Motor neuron (in vitro differentiated cells): ENCODE data around the gene GRIA1. TPM values are rescaled to one million over a fixed set of nuclear protein-coding genes. Genes with fewer than 3 reads are reported as not detected.

ENCODE experiments used
- ATAC-seq, 8 experiments: fragments of 200-7000 bp; cut with Tn5 transposase; replicated peaks in 6 of 8; 2 replicates each; pipeline ENCODE4 v1.8.0; 2021; ENCODE audit warnings: mild to moderate bottlenecking in 8 of 8, moderate library complexity in 8 of 8
- H3K27ac ChIP-seq, 2 donors: fragments of 250-450 bp; sonication (Bioruptor Pico); 2 replicates each; pipeline ENCODE4 v1.9.0; 2021; ENCODE audit warnings: antibody characterized with exemption in 2 of 2, mild to moderate bottlenecking in 2 of 2, moderate library complexity in 1 of 2
- H3K4me1 ChIP-seq, 2 donors: fragments of 250-450 bp; sonication (Bioruptor Pico); replicated peaks in 1 of 2; 2 replicates each; pipeline ENCODE4 v1.6.1; 2021; ENCODE audit warnings: antibody characterized with exemption in 2 of 2, mild to moderate bottlenecking in 2 of 2, moderate library complexity in 1 of 2
- H3K4me3 ChIP-seq, 5 donors: fragments of 250-450 bp; sonication (Bioruptor Pico); 2 replicates each; pipeline ENCODE4 v1.9.0; 2021; ENCODE audit warnings: antibody characterized with exemption in 5 of 5, mild to moderate bottlenecking in 5 of 5, moderate library complexity in 4 of 5
- WGBS, 10 experiments: fragments of 450-650 bp; shearing (Covaris generic); methylation state at CpG; one replicate each; pipeline ENCODE4 v1.0.0; 2022; 5-methylcytosine and 5-hydroxymethylcytosine counted together
- in situ Hi-C, 9 experiments: fragments of 400-800 bp; cut with MboI; loops; one replicate each; pipeline ENCODE4 v1.15.0; 2021; ENCODE audit warnings: low sequenced_read_pairs in 9 of 9, low pct_unique_long_range_greater_than_20kb in 2 of 9; ENCODE audit not compliant: unreplicated experiment in 9 of 9
- total RNA-seq, 8 experiments: library from RNA; unstranded; fragments of 300-600 nt; gene quantifications; 2 replicates each; pipeline versions ENCODE4 v1.2.3 to v1.2.4, GENCODE V29; 2022

The GRIA1 gene
- total RNA-seq, 8 experiments from 2014 or later = 19.7 to 203 (median 54.7) TPM

DNA sequence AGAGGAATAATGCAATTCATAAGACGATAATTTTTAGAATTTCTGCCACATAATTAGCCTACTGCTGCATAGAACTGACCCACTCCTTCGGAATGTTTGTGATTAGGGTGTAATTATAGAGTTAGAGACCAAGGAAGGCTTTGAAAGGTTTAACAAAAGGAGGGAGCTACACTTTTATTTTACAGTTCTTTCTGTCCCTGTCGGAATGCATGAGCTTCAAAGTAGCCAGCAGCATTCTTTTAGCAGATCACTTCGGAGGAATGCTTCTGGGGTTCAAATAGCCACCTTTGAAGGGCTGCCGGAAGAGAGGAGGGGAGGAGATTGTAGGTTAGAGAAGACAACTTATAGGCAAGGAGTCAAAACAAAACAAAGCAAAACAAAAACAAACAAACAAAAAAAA is 168.1 kb downstream of the GRIA1 start:
- ATAC-seq = peak in 3 of 8 experiments; percentile 5 to 31 (median 22)
- Histone ChIP-seq H3K27ac (no peak overlapping the region), H3K4me1 (peaks cover 10 to 14% of the 10 kb centered on the region in 2 donors), H3K4me3 (no peak overlapping the region)
- in situ Hi-C loops = loop anchor here in 1 of 9 experiments (25.0 kb wide), 1 partner anchor 304 kb away; no protein-coding TSS in a partner anchor
- WGBS, 10 experiments = 0 to 55% (median 10%) methylated on average over 4 to 5 of the region's 5 CpGs; no CpG with 5 or more reads in 1 of the 10 experiments

DNA sequence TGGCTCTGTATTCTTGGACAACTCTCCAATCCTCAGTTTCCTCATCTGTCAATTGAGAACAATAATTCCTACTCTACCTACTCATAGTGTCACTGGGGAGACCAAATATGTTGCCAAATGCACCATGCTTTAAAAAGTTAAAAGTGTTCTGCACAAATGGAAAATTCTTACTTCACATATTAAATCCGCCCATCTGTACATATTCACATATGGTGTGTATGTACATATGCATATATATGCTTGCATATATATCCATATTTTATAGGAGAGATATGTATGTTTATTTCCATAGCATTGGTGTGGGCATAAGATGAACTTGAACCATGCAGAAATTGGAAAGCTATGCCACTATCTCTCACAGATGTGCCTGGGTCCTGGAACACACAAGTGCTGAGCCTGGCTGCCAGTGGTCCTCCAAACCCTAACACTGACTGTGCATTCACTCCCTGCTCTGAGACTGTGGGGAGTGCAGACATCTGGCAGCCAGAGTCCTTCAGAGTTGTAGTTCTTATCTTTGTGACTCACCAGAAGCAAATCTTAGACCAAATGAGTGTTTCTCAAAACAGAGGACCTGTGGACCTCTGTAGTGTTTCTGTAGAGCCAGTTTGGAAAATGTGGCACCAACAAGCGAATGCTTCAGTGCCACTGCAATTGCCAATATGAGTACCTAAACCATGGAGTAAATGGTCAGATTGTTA is 168.7 kb downstream of the GRIA1 start:
- no peak overlapping the region for H3K27ac ChIP-seq
- peak in 4 of 8 experiments; percentile 20 to 88 (median 80) for ATAC-seq
- peaks cover 10 to 14% of the 10 kb centered on the region in 2 donors for H3K4me1 ChIP-seq
- 0 to 100% (median 80%) methylated on average over 1 to 2 of the region's 2 CpGs; no CpG with 5 or more reads in 4 of the 10 experiments for WGBS, 10 experiments
- in situ Hi-C loops = loop anchor here in 1 of 9 experiments (25.0 kb wide), 1 partner anchor 303 kb away; no protein-coding TSS in a partner anchor
- no peak overlapping the region for H3K4me3 ChIP-seq

DNA sequence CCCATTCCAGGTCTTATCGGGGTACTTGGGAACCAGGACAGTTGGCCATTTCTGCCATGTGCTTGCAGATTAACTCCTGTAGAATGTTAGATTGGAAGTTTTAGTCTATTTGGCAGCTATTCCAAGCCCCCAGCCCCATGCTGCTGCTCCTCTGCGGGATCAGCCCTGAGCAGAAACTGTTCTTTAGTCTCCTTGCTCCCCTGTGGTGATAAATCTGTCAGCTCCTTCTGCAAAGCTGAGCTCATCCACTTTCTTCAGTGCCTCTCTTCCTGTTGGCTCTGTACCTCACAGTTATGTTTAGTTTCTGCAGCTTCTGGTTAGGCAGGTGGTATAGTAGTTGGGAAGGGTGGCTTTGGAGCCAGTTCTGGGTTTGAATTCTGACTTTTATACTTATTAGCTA is 170.4 kb downstream of the GRIA1 start:
- peaks cover 10 to 14% of the 10 kb centered on the region in 2 donors for H3K4me1 ChIP-seq
- no peak overlapping the region for H3K27ac ChIP-seq
- peak in 5 of 8 experiments; percentile 47 to 79 (median 57) for ATAC-seq
- WGBS, 10 experiments = 0 to 100% (median 63%) methylated on average over 1 to 2 of the region's 2 CpGs; no CpG with 5 or more reads in 2 of the 10 experiments
- no peak overlapping the region for H3K4me3 ChIP-seq
- in situ Hi-C loops = loop anchor here in 1 of 9 experiments (25.0 kb wide), 1 partner anchor 301 kb away; no protein-coding TSS in a partner anchor

DNA sequence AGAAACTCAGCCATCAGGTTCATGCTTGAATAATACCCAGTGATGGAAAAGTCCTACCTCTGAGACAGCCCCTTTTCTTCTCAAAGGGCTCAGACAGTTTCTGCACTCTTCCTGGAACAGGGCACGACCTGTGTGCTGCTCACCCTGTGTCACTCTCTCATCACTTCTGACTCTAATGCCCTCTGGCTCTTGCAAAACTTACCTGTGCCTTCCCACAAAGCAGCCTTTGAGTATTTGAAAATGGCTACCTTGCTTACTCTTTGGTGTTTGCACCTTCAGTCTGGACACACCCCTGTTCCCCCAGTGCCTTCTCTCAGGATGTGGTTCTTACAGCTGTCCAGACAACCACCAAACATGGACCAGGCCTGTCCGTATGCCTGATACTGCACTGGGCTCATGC is 171.4 kb downstream of the GRIA1 start:
- ATAC-seq = no peak
- peaks cover 10 to 14% of the 10 kb centered on the region in 2 donors for H3K4me1 ChIP-seq
- in situ Hi-C loops = loop anchor here in 1 of 9 experiments (25.0 kb wide), 1 partner anchor 300 kb away; no protein-coding TSS in a partner anchor
- H3K27ac ChIP-seq = no peak overlapping the region
- WGBS, 10 experiments = 67 to 100% (median 100%) methylated on average over 1 to 2 of the region's 2 CpGs; no CpG with 5 or more reads in 5 of the 10 experiments
- H3K4me3 ChIP-seq = no peak overlapping the region

- WGBS, 10 experiments = 50 to 100% (median 95%) methylated on average over 1 of the region's 1 CpG; no CpG with 5 or more reads in 2 of the 10 experiments
- H3K4me3 ChIP-seq = no peak overlapping the region
- in situ Hi-C loops = loop anchor here in 1 of 9 experiments (25.0 kb wide), 1 partner anchor 292 kb away; no protein-coding TSS in a partner anchor
Observed at GRCh38 chr5:153670101-153670500, 179.6 kb downstream of the GRIA1 start.

DNA sequence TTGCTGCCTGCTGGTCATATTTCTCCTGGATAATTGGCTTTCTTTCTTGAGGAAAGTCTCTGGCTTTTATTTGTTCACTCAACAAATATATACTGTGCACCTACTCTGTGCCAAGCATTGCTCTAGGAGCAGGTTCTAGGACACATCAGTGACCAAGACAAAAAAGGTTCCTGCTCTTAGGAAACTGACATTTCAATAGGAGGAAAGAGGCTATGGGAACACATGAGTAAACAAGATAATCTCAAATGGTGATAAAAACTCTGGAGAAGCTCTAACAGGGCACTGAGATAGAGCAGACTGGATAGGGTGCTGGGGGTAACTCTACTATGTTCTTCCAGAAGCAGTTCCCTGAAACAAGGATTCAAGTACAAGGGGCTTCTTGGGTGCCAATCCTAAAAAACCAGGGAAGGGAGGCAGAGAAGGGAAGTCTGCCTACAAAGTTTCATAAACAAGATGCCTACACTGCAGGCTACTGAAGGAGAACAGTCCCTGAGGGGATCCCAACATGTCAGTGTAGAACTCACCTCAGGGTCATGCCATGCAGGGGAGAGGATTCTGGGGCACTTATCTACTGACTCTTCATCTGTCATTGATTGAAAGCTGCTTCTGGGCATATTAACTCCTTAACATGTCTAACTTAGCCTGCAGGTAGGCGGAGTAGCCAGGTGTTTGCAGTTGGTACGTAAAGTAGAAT is 181.3 kb downstream of the GRIA1 start:
- no peak for ATAC-seq
- in situ Hi-C loops = loop anchor here in 1 of 9 experiments (25.0 kb wide), 1 partner anchor 291 kb away; no protein-coding TSS in a partner anchor
- H3K4me1 ChIP-seq = peaks cover 0 to 5% of the 10 kb centered on the region in 2 donors
- H3K4me3 ChIP-seq = no peak overlapping the region
- H3K27ac ChIP-seq = no peak overlapping the region
- WGBS, 10 experiments = 83 to 100% (median 100%) methylated on average over 1 to 2 of the region's 2 CpGs; no CpG with 5 or more reads in 6 of the 10 experiments

More at GRCh38 chr5:153670101-153670500, 179.6 kb downstream of the GRIA1 start:
- no peaks in the 10 kb centered on the region for H3K4me1 ChIP-seq
- no peak for ATAC-seq
- H3K27ac ChIP-seq = no peak overlapping the region

- peaks cover 0 to 5% of the 10 kb centered on the region in 2 donors for H3K4me1 ChIP-seq
- H3K27ac ChIP-seq = no peak overlapping the region
- in situ Hi-C loops = loop anchor here in 1 of 9 experiments (25.0 kb wide), 1 partner anchor 290 kb away; no protein-coding TSS in a partner anchor
- H3K4me3 ChIP-seq = no peak overlapping the region
- ATAC-seq = peak in 2 of 8 experiments; percentile 24 to 36
- 24 to 98% (median 74%) methylated on average over 1 to 6 of the region's 6 CpGs; no CpG with 5 or more reads in 1 of the 10 experiments for WGBS, 10 experiments
Observed at GRCh38 chr5:153672347-153673090, 182.0 kb downstream of the GRIA1 start.

DNA sequence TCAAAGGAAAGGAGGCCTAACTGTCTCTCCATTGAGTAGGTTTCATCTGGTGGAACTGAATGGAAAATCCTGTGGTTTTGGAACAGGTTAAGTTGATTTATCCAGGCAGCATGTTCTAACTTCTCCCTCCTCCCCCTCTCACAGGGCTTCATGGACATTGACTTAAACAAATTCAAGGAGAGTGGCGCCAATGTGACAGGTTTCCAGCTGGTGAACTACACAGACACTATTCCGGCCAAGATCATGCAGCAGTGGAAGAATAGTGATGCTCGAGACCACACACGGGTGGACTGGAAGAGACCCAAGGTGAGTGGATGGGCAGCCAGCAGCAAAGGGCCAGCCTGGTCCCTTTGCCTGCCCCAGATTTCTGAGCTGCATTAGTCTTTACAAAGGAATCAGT is 183.9 kb downstream of the GRIA1 start:
- Histone ChIP-seq H3K4me3 (no peak overlapping the region), H3K4me1 (peaks cover 3 to 5% of the 10 kb centered on the region in 2 donors), H3K27ac (no peak overlapping the region)
- WGBS, 10 experiments = 80 to 100% (median 98%) methylated on average over 1 to 4 of the region's 4 CpGs; no CpG with 5 or more reads in 2 of the 10 experiments
- no peak for ATAC-seq
- in situ Hi-C loops = loop anchor here in 1 of 9 experiments (25.0 kb wide), 1 partner anchor 288 kb away; no protein-coding TSS in a partner anchor

DNA sequence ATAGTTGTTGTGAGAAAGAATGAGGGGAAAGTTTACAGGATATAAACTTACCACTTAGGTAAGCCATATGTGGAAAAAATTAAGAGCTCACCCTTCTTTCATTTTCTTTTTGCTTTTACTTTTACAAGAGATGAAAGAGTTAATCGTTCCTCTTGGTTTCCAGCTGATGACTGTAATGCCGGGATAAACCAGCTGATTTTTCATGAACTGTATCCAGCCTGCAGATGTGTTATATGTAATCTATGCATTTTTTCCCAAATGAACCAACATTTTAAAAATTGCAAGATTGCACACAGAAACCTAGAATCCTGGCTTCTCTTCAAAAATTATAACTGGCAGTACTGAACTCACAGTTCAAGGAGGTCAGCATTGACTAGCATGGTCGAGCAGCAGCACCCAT is 185.9 kb downstream of the GRIA1 start:
- Histone ChIP-seq H3K27ac (no peak overlapping the region), H3K4me3 (no peak overlapping the region), H3K4me1 (peaks cover 3 to 5% of the 10 kb centered on the region in 2 donors)
- ATAC-seq = no peak
- in situ Hi-C loops = no loop called here
- whole genome bisulfite sequencing, 10 experiments = 0 to 100% (median 87%) methylated on average over 1 to 3 of the region's 3 CpGs; no CpG with 5 or more reads in 1 of the 10 experiments

- peaks cover 3 to 5% of the 10 kb centered on the region in 2 donors for H3K4me1 ChIP-seq
- H3K4me3 ChIP-seq = no peak overlapping the region
- H3K27ac ChIP-seq = no peak overlapping the region
- in situ Hi-C loops = no loop called here
- 68 to 100% (median 89%) methylated on average over 1 to 4 of the region's 7 CpGs; no CpG with 5 or more reads in 5 of the 10 experiments for WGBS, 10 experiments
- ATAC-seq = peak in 1 of 8 experiments; percentile 28
Observed at GRCh38 chr5:153676821-153677220, 186.4 kb downstream of the GRIA1 start.

GRCh38 chr5:153678617-153679329 is 188.3 kb downstream of the GRIA1 start:
- 53 to 100% (median 75%) methylated on average over 1 to 3 of the region's 4 CpGs; no CpG with 5 or more reads in 1 of the 10 experiments for WGBS, 10 experiments
- H3K27ac ChIP-seq = no peak overlapping the region
- peaks cover 3 to 5% of the 10 kb centered on the region in 2 donors for H3K4me1 ChIP-seq
- in situ Hi-C loops = no loop called here
- ATAC-seq = peak in 3 of 8 experiments; percentile 21 to 52 (median 38)
- no peak overlapping the region for H3K4me3 ChIP-seq
